ENCODE results near the gene GUK1.

- no peak for TF ChIP-seq EZH2 (IDR thresholded peaks at IDR 0.05; ENCODE audit: insufficient read depth, poor library complexity, severe bottlenecking)
- no peak for TF ChIP-seq EZH2phosphoT487 (IDR thresholded peaks at IDR 0.05; ENCODE audit: insufficient read depth, low read depth)
These were observed 7.7 kb downstream of the GUK1 start for GRCh38 chr1:228147768-228148167.

Measured in GM23248 (cell line).